Brain microvascular endothelial cell (primary cell): ENCODE data around the gene COQ4.

ENCODE experiments used
- DNase-seq: peaks from one replicate; pipeline ENCODE4 v3.0.0-alpha.2; 2020
- H3K27ac ChIP-seq: fragments of 250-450 bp; sonication (Bioruptor Pico); 2 replicates; pipeline ENCODE4 v1.5.1; 2020; ENCODE audit warnings: mild to moderate bottlenecking, moderate library complexity
- H3K27me3 ChIP-seq: fragments of 250-450 bp; sonication (Bioruptor Pico); replicated peaks from 2 replicates; pipeline ENCODE4 v1.5.1; 2020; ENCODE audit warnings: mild to moderate bottlenecking
- H3K36me3 ChIP-seq: fragments of 250-450 bp; sonication (Bioruptor Pico); replicated peaks from 2 replicates; pipeline ENCODE4 v1.5.1; 2020; ENCODE audit warnings: mild to moderate bottlenecking
- H3K4me3 ChIP-seq: 2 replicates; pipeline ENCODE4 v1.5.1; 2011; ENCODE audit warnings: low read depth, mild to moderate bottlenecking, control low read depth, low read length, moderate library complexity
- in situ Hi-C: cut with HindIII; loops from 2 replicates; pipeline ENCODE4 v1.10.0; 2017; ENCODE audit warnings: low sequenced_read_pairs, low pct_ligation_motif_present
- TF ChIP-seq, protein P1 (sequence below): IDR thresholded peaks from 2 replicates; pipeline ENCODE4 v1.5.1; 2011; ENCODE audit warnings: low read depth, mild to moderate bottlenecking, moderate library complexity, low read length, control low read depth, inconsistent platforms; ENCODE audit errors: missing control alignments

Gene COQ4

DNA sequence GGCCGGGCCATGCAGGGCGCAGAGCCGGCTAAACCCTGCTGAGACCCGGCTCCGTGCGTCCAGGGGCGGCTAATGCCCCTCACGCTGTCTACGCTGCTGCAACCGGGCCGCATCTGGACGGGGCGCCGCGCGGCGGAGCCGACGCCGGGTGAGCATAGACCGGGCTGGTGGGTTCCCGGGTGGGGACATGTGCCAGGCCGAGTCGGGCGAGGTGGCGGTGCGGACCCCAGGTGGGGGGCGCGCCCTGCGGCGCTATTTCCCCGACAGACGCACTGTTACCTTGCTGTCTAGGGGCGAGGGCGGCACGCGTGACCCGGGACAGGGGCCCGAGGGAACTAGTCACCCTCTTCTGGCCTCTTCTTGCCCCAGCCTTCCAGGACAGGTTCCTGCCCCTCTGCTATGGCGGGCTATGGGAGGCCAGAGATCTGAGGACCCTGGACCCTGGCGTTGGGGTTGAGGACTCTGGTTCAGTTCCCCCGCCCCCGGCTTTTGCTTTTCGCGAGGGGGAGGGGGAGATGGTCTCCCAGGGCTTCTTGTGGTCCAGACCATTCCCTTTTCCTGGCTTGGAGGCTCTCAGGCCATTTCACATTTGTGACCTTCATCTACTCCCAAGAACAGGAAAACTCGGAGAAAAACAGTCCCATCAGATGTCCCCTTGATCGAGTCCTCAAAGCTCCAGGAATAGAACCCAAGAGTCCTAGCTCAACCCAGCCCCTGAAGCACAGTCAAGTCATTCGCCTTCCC is 18.2 kb downstream of the COQ4 start:
- no peaks in the 10 kb centered on the region for H3K27me3 ChIP-seq
- TF ChIP-seq, protein P1, sequence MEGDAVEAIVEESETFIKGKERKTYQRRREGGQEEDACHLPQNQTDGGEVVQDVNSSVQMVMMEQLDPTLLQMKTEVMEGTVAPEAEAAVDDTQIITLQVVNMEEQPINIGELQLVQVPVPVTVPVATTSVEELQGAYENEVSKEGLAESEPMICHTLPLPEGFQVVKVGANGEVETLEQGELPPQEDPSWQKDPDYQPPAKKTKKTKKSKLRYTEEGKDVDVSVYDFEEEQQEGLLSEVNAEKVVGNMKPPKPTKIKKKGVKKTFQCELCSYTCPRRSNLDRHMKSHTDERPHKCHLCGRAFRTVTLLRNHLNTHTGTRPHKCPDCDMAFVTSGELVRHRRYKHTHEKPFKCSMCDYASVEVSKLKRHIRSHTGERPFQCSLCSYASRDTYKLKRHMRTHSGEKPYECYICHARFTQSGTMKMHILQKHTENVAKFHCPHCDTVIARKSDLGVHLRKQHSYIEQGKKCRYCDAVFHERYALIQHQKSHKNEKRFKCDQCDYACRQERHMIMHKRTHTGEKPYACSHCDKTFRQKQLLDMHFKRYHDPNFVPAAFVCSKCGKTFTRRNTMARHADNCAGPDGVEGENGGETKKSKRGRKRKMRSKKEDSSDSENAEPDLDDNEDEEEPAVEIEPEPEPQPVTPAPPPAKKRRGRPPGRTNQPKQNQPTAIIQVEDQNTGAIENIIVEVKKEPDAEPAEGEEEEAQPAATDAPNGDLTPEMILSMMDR = no peak
- peaks cover 34% of the 10 kb centered on the region for H3K36me3 ChIP-seq
- H3K4me3 ChIP-seq = peak overlapping the region; percentile 79
- no peak overlapping the region for H3K27ac ChIP-seq
- in situ Hi-C loops = no loop called here
- no peak for DNase-seq

DNA sequence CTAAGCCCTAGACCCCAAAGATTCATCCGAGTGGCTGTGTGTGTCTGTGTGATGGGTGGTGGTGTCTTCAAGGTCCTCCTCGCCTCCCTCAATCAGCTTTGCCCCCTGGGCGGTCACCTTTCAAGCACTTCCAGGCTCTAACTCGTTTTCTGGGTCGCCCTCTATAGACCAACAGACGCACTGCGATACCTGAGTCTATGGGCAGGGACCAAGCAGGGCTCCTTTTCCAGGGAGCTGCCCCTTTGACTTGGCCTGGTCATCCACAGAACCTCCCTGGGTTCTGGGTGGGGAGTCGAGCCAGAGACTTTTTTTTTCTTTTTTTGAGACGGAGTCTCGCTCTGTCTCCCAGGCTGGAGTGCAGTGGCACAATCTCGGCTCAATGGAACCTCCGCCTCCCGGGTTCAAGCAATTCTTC is 18.8 kb downstream of the COQ4 start:
- in situ Hi-C loops = no loop called here
- Histone ChIP-seq H3K27ac (no peak overlapping the region), H3K36me3 (peaks cover 34% of the 10 kb centered on the region), H3K4me3 (peak overlapping the region; percentile 79), H3K27me3 (no peaks in the 10 kb centered on the region)
- TF ChIP-seq, protein P1 = peak; percentile 86
- DNase-seq = peak; percentile 57

DNA sequence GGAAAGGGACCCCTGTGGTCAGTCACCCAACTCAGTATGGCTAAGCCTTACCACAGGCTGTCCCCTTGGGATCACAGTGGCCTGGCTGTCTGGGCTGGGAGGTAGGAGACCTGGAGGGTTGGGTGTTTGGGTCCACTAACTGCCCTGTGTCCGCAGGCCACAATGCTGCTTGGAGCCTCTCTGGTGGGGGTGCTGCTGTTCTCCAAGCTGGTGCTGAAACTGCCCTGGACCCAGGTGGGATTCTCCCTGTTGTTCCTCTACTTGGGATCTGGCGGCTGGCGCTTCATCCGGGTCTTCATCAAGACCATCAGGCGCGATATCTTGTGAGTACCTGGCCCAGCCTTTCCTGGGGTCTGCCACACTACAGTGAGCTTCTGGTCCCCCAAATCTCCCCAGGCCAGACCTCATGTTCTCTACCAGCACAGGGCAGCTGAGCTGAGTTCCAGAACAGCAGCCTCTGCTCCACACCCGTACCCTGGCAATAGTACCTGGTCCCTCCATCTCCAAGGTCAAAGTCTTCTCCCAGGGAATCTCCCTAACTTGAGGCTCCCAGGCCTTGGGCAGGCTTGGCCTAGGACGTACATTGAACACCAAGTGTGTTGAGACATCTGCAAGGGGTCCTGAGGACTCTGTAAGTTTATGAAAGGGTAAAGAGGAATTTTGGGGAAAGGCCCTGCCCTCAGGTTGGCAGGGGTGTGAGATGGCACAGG is 20.5 kb downstream of the COQ4 start:
- DNase-seq = no peak
- no peak overlapping the region for H3K27ac ChIP-seq
- TF ChIP-seq, protein P1 = no peak
- no peaks in the 10 kb centered on the region for H3K27me3 ChIP-seq
- H3K36me3 ChIP-seq = peaks cover 46% of the 10 kb centered on the region
- in situ Hi-C loops = no loop called here
- H3K4me3 ChIP-seq = no peak overlapping the region

DNA sequence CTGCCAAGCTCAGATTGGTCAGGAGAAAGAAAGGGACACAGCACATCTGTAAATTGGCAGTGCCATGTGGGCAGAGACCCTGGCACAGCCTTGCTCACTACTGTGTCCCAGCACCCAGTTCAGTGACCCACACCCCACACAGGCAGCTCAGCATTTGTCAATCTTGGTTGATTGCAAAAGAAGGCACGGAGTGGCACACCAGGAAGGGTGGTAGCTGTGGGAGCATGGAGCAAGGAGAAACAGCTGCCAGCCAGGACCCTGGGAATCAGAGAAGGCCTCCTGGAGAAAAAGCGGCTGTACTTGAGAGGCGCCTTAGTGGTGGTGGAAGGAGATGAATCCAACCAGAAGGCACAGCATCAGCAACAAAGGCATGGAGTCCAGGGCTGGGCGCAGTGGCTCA is 21.2 kb downstream of the COQ4 start:
- no peak for DNase-seq
- Histone ChIP-seq H3K4me3 (no peak overlapping the region), H3K36me3 (peaks cover 52% of the 10 kb centered on the region), H3K27me3 (no peaks in the 10 kb centered on the region), H3K27ac (no peak overlapping the region)
- TF ChIP-seq, protein P1 = no peak
- in situ Hi-C loops = no loop called here

DNA sequence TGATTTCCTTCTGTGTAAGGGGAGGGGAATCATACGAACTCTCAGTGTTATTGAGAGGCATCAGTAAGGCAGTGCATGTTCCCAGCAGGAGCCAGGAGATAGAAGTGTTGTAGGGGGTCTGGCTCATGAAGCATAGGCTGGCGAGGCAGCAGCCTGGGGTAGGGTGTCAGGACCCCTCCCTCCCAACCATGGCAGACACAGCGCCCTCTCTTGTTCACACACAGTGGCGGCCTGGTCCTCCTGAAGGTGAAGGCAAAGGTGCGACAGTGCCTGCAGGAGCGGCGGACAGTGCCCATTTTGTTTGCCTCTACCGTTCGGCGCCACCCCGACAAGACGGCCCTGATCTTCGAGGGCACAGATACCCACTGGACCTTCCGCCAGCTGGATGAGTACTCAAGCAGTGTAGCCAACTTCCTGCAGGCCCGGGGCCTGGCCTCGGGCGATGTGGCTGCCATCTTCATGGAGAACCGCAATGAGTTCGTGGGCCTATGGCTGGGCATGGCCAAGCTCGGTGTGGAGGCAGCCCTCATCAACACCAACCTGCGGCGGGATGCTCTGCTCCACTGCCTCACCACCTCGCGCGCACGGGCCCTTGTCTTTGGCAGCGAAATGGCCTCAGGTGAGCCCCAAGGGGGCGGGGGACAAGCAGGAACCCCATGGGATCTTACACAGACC is 22.4 kb downstream of the COQ4 start:
- H3K27ac ChIP-seq = no peak overlapping the region
- TF ChIP-seq, protein P1 = no peak
- peaks cover 52% of the 10 kb centered on the region for H3K36me3 ChIP-seq
- no peaks in the 10 kb centered on the region for H3K27me3 ChIP-seq
- no peak for DNase-seq
- H3K4me3 ChIP-seq = no peak overlapping the region
- in situ Hi-C loops = no loop called here
